SK-N-MC (cell line): ENCODE measurements around the gene RPN1.

Experiments
- EZH2 ChIP-seq: fragments of 200-600 bp; sonication (generic); IDR thresholded peaks from one replicate; pipeline ENCODE4 v1.6.1; 2017; ENCODE audit warnings: antibody characterized with exemption
- POLR2AphosphoS5 ChIP-seq: IDR thresholded peaks from 2 replicates; pipeline ENCODE4 v1.6.1; 2012; ENCODE audit warnings: mild to moderate bottlenecking, low read depth, low read length, borderline replicate concordance

DNA sequence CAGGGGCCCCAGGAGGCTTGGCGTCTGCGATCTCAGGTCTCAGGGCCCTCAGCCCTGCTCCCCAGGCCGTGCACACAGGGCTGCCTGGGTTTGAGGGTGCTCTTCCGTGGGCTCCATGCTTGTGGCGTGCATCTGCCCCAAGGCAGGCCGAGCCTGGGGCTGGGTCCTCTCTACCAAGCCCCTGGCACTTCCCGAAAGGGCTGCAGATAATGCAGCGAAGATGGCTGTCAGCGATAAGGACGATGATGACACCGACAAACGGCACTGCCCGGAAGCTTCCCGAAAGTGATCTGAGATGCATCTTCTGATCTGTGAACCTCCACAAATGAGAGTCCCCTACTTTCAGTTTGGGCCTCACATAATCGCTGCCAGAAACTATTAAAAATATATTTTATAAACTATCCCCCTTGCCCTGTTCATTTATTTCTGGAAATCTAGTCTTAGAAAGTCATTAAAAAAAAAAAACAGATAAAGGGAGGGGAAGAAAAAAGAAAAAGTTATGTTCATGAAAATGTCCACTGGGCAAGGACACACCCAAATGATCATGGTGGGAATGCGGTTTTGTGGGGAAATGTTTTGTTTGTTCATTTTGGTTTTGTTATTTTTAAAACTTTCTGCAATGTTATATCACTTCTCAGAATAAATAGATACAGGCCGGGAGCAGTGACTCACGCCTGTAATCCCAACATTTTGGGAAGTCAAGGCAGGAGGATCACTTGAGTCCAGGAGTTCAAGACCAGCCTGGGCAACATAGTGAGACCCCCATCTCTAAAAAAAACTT is 51.5 kb downstream of the RPN1 start:
- TF ChIP-seq POLR2AphosphoS5 (no peak), EZH2 (no peak)
